ENCODE measurements around the gene VAV1.
"Not testable (repeated sequence)": the region's sequence is repeated elsewhere in the genome, so short reads cannot be mapped to it uniquely, and the experiment has no call there.

The VAV1 gene

GRCh38 chr19:6856749-6857372, 84.4 kb downstream of the VAV1 start:
- no peak for DNase-seq

- no peak for DNase-seq
These were observed 89.3 kb downstream of the VAV1 start for GRCh38 chr19:6861683-6862286.

GRCh38 chr19:6862673-6863078, 90.2 kb downstream of the VAV1 start:
- DNase-seq = peak; percentile 86

GRCh38 chr19:6864325-6864940, 91.9 kb downstream of the VAV1 start:
- no peak for DNase-seq

- no peak for DNase-seq
These were observed 93.3 kb downstream of the VAV1 start for GRCh38 chr19:6865849-6866248.

GRCh38 chr19:6866741-6867151, 94.2 kb downstream of the VAV1 start:
- no peak for DNase-seq

- no peak for DNase-seq
These were observed 95.8 kb downstream of the VAV1 start for GRCh38 chr19:6868351-6868750.

GRCh38 chr19:6869151-6869882, 96.8 kb downstream of the VAV1 start:
- DNase-seq = not testable (repeated sequence)

GRCh38 chr19:6873708-6874431, 101.4 kb downstream of the VAV1 start:
- no peak for DNase-seq

GRCh38 chr19:6875218-6875617, 102.7 kb downstream of the VAV1 start:
- no peak for DNase-seq

- no peak for DNase-seq
These were observed 104.2 kb downstream of the VAV1 start for GRCh38 chr19:6876748-6877147.

- DNase-seq = no peak
These were observed 105.3 kb downstream of the VAV1 start for GRCh38 chr19:6877766-6878165.

- no peak for DNase-seq
These were observed 113.9 kb downstream of the VAV1 start for GRCh38 chr19:6886277-6886897.

GRCh38 chr19:6887316-6887715, 114.8 kb downstream of the VAV1 start, which contains the start of gene ADGRE1:
Gene ADGRE1, plus strand, starts transcription at chr19:6887579. Its CDS starts 30 bp downstream, at chr19:6887609.
- DNase-seq = no peak

GRCh38 chr19:6888967-6889366, 116.5 kb downstream of the VAV1 start:
- DNase-seq = no peak

- DNase-seq = no peak
These were observed 117.9 kb downstream of the VAV1 start for GRCh38 chr19:6890401-6890913.

- peak; percentile 40 for DNase-seq
These were observed 118.4 kb downstream of the VAV1 start for GRCh38 chr19:6890938-6891337.

- DNase-seq = no peak
These were observed 119.4 kb downstream of the VAV1 start for GRCh38 chr19:6891761-6892385.

- no peak for DNase-seq
These were observed 121.8 kb downstream of the VAV1 start for GRCh38 chr19:6894313-6894712.

GRCh38 chr19:6903446-6903845, 130.9 kb downstream of the VAV1 start:
- no peak for DNase-seq

GRCh38 chr19:6906559-6907060, 134.1 kb downstream of the VAV1 start:
- DNase-seq = no peak
